NCI-H2029 (cell line): ENCODE data around the gene DAAM1.

ENCODE experiments used
- DNase-seq: peaks from one replicate; lab custom pipeline; 2025; lab: John Stamatoyannopoulos, UW

DAAM1 gene

GRCh38 chr14:59188461-59189090 is at the start of gene DAAM1:
Gene DAAM1 (plus strand): TSS chr14:59188667. CDS start chr14:59263478, 74,811 bp downstream.
- DNase-seq = peak; percentile 99

DNA sequence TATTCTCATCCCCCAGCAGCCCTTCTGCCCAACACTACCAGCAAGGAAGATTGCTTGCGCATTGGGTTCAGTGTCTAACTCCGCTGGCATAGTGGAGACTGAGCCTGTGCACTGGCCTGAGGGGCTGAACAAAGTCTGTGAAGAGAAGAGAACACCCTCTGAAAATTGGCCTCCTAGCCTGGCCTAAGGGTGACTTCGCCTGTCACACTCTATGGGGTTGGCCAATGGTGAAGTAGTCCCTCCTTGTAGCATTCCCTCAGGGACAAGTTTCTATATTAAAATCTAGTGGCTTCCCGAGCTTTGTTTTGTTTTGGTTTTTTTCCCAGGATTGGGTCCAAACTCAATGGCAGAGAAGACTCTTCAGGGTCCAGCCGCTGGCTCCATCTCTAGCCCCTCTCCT is 49.1 kb upstream of the DAAM1 start:
- DNase-seq = no peak

- no peak for DNase-seq
Measured at GRCh38 chr14:59140106-59140843, 48.2 kb upstream of the DAAM1 start.

- no peak for DNase-seq
Measured at GRCh38 chr14:59146484-59146883, 42.0 kb upstream of the DAAM1 start.

- no peak for DNase-seq
Measured at GRCh38 chr14:59147007-59147406, 41.5 kb upstream of the DAAM1 start.

- no peak for DNase-seq
Measured at GRCh38 chr14:59148334-59148900, 40.0 kb upstream of the DAAM1 start.

DNA sequence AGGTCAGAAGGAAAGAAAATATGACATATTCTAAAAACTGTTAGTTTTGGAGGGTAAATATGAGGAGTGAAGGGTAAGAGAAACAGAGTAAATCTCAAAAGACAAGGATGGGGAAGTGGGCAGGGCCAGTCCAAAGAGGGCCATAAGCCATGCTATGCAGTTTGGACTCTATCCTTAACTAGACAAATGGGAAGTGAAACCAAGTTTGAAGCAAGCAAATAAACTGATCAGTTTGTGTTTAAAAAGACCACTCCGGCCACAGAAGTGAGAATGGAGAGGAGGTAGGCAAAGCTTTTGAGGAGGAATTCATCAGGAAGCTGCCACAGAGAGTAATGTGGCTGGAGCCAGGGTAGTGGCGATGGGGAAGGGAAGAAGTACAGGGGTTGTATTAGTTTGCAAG is 37.5 kb upstream of the DAAM1 start:
- no peak for DNase-seq

DNA sequence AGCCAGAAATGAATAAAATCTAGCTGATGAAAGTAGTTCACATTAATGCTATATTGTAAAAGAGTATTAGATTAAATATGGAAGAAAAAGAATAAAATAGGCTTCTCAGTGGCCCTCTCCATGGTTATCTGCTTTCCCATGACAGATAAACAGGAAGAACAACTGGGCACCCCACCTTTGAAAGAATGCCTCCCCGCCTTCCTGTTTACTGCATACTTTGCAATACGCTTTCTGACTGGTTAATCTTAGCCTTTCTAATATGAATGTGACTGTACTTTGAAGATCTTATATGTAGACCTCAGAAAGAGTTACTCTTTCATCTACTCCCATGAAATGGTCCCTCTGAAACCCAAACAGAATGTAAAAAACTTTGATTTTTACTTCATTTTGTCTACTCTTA is 34.1 kb upstream of the DAAM1 start:
- no peak for DNase-seq

- DNase-seq = no peak
Measured at GRCh38 chr14:59155886-59156285, 32.6 kb upstream of the DAAM1 start.

DNA sequence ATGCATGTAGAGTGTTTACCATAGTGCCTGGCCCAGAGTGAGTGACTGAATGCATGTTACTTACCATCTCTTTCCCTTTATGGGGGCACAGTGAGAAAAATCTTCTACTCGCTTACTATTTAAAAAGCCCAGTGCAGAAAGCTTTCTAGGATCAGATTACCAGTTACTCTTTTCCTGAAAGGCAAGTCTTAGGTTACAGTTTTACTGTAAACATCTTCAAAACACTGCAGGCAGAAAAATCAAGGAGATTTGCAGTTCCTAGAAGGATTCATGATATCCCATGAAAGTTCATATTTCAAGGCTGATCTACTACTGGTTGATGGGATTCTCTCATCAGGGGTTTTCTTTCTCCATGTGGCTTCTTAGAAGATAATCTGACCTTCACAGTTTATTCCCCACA is 29.3 kb upstream of the DAAM1 start:
- no peak for DNase-seq

DNA sequence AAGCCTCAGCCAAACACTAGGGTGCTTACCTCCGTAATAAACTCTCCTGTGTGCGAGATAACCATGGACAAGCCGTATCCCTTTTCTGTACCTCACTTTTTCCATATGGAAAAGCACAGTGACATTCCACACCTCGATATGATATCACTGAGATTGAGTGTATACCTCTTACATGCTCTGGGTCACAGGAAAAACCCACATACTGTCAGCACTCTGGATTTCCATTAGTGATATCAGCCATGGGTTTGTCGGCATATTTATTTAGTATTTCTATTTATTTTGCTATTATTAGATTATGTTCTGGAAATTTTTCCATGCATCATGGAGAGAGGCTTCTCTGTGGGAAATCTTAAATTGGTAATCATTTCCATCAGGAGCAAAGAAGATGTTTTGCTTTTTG is 28.0 kb upstream of the DAAM1 start:
- DNase-seq = no peak

GRCh38 chr14:59161561-59162175 is 26.8 kb upstream of the DAAM1 start:
- no peak for DNase-seq

- DNase-seq = no peak
Measured at GRCh38 chr14:59166258-59166657, 22.2 kb upstream of the DAAM1 start.

- DNase-seq = no peak
Measured at GRCh38 chr14:59175404-59175803, 13.1 kb upstream of the DAAM1 start.

- DNase-seq = no peak
Measured at GRCh38 chr14:59176765-59177164, 11.7 kb upstream of the DAAM1 start.

DNA sequence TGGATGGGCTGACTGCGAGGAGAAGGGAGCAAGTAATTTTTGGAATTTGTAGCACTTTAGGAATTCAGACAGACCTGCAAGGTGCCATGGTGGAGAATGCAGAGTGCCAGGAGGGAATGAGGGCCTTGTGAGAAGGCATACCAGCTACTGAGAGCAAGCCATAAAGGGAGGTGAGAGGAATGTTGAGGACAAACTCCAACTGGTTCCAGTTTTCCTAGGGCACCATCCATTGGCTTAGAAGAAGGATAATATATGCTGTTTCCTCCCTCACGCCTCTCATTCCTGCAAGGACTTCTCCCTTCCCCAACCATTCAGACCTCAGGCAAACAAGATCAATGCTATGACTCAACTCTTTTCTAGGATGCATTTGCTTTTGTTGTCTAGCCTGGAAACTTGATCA is 11.2 kb upstream of the DAAM1 start:
- DNase-seq = no peak

DNA sequence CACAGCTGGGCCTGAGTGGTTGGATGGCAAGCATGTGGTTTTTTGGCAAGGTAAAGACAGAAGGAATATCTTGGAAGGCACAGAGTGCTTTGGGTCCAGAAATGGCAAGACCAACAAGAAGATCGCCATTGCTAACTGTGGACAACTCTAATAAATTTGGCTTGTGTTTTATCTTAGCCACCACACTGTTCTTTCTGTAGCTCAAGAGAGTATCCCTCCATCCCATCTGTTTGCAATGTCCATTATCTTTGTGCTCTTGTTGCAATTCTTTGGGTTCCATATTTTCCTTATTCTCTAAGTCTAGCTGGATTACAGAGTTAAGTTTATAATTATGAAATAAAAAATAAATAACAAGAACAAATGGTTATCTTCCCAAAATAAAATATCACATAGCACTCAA is 6.7 kb upstream of the DAAM1 start:
- DNase-seq = no peak

GRCh38 chr14:59182641-59183040 is 5.8 kb upstream of the DAAM1 start:
- DNase-seq = peak; percentile 74

DNA sequence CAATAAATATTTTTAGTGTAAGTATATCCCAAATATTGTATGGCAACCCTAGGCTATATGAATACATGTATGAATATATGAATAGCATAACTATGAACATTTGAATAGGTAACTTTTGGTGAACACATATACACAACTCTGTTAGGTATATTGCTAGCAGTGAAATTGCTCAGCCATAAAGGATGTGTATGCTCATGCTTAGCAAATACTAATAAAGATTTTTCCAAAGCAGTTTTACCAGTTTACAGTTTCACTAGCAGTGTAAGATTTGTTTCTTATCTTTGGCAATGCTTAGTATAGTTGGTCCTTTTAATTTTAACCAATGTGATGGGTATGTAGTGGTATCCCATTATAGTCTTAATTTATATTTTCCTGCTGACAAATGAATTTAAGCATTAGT is 5.3 kb upstream of the DAAM1 start:
- no peak for DNase-seq

DNA sequence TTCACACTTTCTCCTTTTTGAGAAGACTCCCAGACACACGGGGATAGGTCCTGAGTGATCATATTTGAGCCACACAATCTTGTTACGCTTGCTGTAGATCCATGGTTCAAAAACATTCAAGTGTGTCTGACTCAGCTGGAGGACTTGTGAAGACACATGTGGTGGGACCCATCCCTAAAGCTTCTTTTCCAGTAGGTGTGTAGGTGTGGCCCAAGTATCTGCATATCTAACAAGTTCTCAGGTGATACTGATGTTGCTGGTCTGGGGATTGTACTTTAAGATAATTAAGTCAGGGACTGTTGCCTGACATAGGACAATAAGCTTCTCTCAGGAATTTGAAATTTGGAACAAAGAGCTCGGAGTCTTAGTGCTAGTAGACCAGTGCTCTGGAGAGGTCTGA is 4.1 kb upstream of the DAAM1 start:
- no peak for DNase-seq

GRCh38 chr14:59185676-59186075 is 2.8 kb upstream of the DAAM1 start:
- no peak for DNase-seq

GRCh38 chr14:59186306-59186705 is 2.2 kb upstream of the DAAM1 start:
- no peak for DNase-seq

- no peak for DNase-seq
Measured at GRCh38 chr14:59187118-59187517, 1.3 kb upstream of the DAAM1 start.
